Progenitor cell of endocrine pancreas (in vitro differentiated cells): ENCODE measurements around the gene DHX57. TPM values are rescaled to one million over a fixed set of nuclear protein-coding genes. Genes with fewer than 3 reads are reported as not detected.
"Not testable (repeated sequence)": the region's sequence is repeated elsewhere in the genome, so short reads cannot be mapped to it uniquely, and the experiment has no call there.

ENCODE experiments used
- DNase-seq: peaks from one replicate; pipeline ENCODE4 v3.0.0; 2021; ENCODE audit warnings: low spot score; ENCODE audit not compliant: unreplicated experiment
- H3K27ac Mint-ChIP-seq: 2 replicates; pipeline ENCODE4 v1.8.0; 2021; ENCODE audit warnings: mild to moderate bottlenecking, moderate library complexity, mixed read lengths
- H3K27me3 Mint-ChIP-seq: 2 replicates; pipeline ENCODE4 v1.8.0; 2021; ENCODE audit warnings: mixed read lengths
- H3K36me3 Mint-ChIP-seq: 2 replicates; pipeline ENCODE4 v1.8.0; 2022; ENCODE audit warnings: mixed read lengths; ENCODE audit not compliant: insufficient read depth
- H3K4me1 Mint-ChIP-seq: 2 replicates; pipeline ENCODE4 v1.8.0; 2021; ENCODE audit warnings: low read depth, mixed read lengths
- H3K4me3 Mint-ChIP-seq: 2 replicates; pipeline ENCODE4 v1.8.0; 2021; ENCODE audit warnings: low read depth, mild to moderate bottlenecking, moderate library complexity, mixed read lengths
- H3K9me3 Mint-ChIP-seq: 2 replicates; pipeline ENCODE4 v1.8.0; 2021; ENCODE audit warnings: low read depth, mixed read lengths
- total RNA-seq: library from RNA; stranded (reverse); gene quantifications from 2 replicates; pipeline ENCODE4 v1.2.1, GENCODE V29; 2021
- TF ChIP-seq, protein P1 (sequence below): fragments of 200-600 bp; sonication (generic); IDR thresholded peaks from one replicate; pipeline ENCODE4 v1.5.0; 2021; ENCODE audit warnings: antibody characterized with exemption, mild to moderate bottlenecking; ENCODE audit not compliant: unreplicated experiment

Gene DHX57
- total RNA-seq, 1 donor from 2014 or later, result 30.4 TPM

DNA sequence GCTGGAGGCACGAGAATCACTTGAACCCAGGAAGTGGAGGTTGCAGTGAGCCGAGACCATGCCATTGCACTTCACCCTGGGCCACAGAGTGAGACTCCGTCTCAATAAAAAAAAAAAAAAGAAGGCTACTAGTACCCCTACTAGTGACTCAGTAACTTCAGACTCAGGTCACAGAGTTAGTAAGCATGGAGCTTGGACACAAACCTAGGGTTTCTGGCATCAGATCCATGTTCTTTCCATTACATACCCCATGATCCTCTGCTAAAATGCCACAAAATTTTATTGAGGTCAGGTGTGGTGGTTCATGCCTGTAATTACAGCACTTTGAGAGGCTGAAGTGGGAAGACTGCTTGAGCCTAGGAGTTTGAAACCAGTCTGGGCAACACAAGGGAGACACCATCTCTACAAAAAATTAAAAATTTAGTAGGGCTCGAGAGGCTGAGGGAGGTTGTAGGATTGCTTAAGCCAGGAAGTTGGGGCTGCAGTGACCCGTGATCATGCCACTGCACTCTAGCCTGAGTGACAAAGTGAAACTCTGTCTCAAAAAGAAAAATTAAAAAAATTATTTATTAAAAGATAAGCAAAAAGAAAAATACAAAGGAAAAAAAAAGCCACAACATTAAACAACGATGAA lies 45.1 kb downstream of the DHX57 start:
- H3K27me3 Mint-ChIP-seq, result no peaks in the 10 kb centered on the region
- H3K4me1 Mint-ChIP-seq, result peaks cover 1% of the 10 kb centered on the region
- TF ChIP-seq, protein P1, sequence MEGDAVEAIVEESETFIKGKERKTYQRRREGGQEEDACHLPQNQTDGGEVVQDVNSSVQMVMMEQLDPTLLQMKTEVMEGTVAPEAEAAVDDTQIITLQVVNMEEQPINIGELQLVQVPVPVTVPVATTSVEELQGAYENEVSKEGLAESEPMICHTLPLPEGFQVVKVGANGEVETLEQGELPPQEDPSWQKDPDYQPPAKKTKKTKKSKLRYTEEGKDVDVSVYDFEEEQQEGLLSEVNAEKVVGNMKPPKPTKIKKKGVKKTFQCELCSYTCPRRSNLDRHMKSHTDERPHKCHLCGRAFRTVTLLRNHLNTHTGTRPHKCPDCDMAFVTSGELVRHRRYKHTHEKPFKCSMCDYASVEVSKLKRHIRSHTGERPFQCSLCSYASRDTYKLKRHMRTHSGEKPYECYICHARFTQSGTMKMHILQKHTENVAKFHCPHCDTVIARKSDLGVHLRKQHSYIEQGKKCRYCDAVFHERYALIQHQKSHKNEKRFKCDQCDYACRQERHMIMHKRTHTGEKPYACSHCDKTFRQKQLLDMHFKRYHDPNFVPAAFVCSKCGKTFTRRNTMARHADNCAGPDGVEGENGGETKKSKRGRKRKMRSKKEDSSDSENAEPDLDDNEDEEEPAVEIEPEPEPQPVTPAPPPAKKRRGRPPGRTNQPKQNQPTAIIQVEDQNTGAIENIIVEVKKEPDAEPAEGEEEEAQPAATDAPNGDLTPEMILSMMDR, result no peak
- H3K27ac Mint-ChIP-seq, result no peak overlapping the region
- DNase-seq, result no peak
- H3K36me3 Mint-ChIP-seq, result peaks cover 12% of the 10 kb centered on the region
- H3K4me3 Mint-ChIP-seq, result no peak overlapping the region
- H3K9me3 Mint-ChIP-seq, result no peaks in the 10 kb centered on the region

DNA sequence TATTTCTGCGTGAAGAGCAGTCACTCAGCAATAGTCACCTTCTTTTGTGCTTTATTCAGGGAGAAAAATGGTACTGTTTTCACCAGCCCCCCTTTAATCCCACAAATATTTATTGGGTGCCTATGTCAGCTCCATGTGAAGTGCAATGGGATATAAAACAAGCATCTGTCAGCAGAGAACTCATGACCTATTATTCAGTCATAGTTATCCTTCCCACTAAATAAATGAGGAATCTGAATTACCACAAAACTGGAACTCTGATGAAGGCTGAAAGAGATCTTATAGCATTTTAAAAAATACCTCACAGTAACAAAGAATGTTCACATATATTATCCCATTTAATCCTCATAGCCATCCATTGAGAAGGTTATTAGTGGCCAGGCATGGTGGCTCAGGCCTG lies 45.8 kb downstream of the DHX57 start:
- H3K36me3 Mint-ChIP-seq, result peaks cover 14% of the 10 kb centered on the region
- no peak overlapping the region for H3K4me3 Mint-ChIP-seq
- TF ChIP-seq, protein P1, result no peak
- H3K4me1 Mint-ChIP-seq, result peaks cover 1% of the 10 kb centered on the region
- no peaks in the 10 kb centered on the region for H3K27me3 Mint-ChIP-seq
- H3K9me3 Mint-ChIP-seq, result no peaks in the 10 kb centered on the region
- DNase-seq, result no peak
- H3K27ac Mint-ChIP-seq, result no peak overlapping the region

DNA sequence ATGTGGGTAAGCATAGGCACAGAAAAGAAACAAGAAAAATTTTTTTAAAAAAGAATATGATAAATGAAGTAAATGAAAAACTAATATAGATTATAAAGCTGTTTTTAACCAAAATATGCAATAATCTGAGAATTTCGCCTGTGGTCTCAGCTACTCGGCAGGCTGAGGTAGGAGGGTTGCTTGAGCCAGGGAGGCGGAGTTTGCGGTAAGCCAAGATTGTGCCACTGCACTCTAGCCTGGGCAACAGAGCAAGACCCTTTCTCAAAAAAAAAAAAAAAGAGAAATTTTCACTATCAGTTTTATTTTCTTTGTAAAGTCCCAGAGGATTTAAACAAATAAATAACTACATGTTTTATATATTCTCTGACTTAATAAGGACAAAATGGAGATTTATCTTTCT lies 47.3 kb downstream of the DHX57 start:
- no peak for DNase-seq
- TF ChIP-seq, protein P1, result no peak
- Mint-ChIP-seq H3K27me3 (no peaks in the 10 kb centered on the region), H3K27ac (no peak overlapping the region), H3K9me3 (no peaks in the 10 kb centered on the region), H3K4me1 (peaks cover 1% of the 10 kb centered on the region), H3K4me3 (no peak overlapping the region), H3K36me3 (peaks cover 20% of the 10 kb centered on the region)

DNA sequence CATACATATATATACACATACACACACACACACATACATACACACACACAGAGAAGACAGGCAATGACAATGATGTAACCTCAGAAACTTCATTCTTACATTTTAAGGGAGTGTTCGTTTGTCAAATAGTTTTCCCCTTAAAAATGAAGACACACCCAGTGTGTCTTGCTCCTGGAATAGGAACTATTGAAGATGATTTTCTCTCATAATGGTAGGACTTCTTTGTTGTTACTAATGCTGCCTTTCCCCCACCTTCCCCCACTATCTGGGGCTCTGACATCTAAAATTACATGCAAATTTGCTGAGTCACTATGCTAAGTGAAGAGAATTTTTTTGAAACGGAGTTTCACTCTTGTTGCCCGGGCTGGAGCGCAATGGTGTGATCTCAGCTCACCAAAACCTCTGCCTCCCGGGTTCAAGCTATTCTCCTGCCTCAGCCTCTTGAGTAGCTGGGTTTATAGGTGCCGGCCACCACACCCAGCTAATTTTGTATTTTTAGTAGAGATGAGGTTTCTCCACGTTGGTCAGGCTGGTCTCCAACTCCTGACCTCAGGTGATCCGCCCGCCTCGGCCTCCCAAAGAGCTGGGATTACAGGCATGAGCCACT lies 48.1 kb downstream of the DHX57 start:
- not testable (repeated sequence) for H3K4me1 Mint-ChIP-seq, DNase-seq, H3K27me3 Mint-ChIP-seq, H3K9me3 Mint-ChIP-seq, H3K27ac Mint-ChIP-seq, H3K4me3 Mint-ChIP-seq
- peaks cover 24% of the 10 kb centered on the region for H3K36me3 Mint-ChIP-seq

DNA sequence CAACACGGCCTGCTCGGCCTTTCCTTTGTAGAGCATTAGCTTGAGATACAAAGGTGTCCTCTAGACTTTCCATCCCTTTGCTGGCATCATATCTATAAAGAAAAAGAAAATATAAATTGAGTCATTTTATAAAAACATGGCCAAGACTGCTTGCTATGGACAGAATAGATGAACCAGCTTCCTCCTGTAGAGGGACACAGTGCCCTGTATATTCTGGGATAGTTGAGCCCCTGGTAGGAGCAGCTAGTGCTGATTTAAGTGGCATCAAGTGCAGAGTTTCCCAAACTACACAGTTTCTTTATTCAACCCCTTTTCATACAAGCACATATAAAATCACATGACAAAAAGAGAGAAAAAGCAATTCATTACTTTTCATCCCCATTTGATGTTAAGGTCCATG lies 49.8 kb downstream of the DHX57 start:
- DNase-seq, result no peak
- H3K4me1 Mint-ChIP-seq, result peaks cover 1% of the 10 kb centered on the region
- TF ChIP-seq, protein P1, result no peak
- no peak overlapping the region for H3K4me3 Mint-ChIP-seq
- H3K36me3 Mint-ChIP-seq, result peaks cover 27% of the 10 kb centered on the region
- H3K27me3 Mint-ChIP-seq, result no peaks in the 10 kb centered on the region
- H3K27ac Mint-ChIP-seq, result no peak overlapping the region
- H3K9me3 Mint-ChIP-seq, result no peaks in the 10 kb centered on the region

DNA sequence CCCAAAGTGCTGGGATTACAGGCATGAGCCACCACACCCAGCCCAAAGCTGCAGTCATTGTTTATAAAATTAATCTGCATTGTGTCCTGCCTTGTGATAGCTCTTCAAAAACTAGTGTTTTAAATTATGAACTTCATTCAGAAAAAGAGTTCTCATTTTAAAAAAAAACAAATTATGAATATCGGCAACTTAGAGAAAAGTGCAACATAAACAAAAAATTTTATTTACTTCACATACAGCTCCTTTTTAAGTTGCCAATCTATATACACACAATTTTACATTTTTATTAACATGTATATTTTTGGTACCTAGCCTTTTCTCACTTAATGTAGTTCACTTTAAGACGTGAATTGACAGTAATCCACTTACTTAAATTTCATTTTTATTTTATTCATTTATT lies 50.8 kb downstream of the DHX57 start:
- no peaks in the 10 kb centered on the region for H3K27me3 Mint-ChIP-seq
- H3K4me1 Mint-ChIP-seq, result peaks cover 1% of the 10 kb centered on the region
- H3K9me3 Mint-ChIP-seq, result no peaks in the 10 kb centered on the region
- no peak overlapping the region for H3K27ac Mint-ChIP-seq
- no peak overlapping the region for H3K4me3 Mint-ChIP-seq
- DNase-seq, result no peak
- TF ChIP-seq, protein P1, result no peak
- peaks cover 29% of the 10 kb centered on the region for H3K36me3 Mint-ChIP-seq
